GM12878 (cell line): ENCODE measurements around the gene UNC80. TPM values are rescaled to one million over a fixed set of nuclear protein-coding genes. Genes with fewer than 3 reads are reported as not detected.

Source experiments
- ATAC-seq: fragments of 200-7000 bp; cut with Tn5 transposase; 3 replicates; pipeline ENCODE4 v1.9.1; 2020; ENCODE audit warnings: mild to moderate bottlenecking, moderate library complexity
- BruUV-seq: library from RNA; stranded (reverse); fragments of 400-500 nt; replicated peaks from 2 replicates; lab custom pipeline; 2021; lab: Mats Ljungman, UMichigan
- CTCF ChIA-PET: fragments of 300-600 bp; sonication (Branson Sonifier 250); formaldehyde crosslinking; extraction: SDS; loops from one replicate; lab custom pipeline; 2021; ENCODE audit warnings: inconsistent platforms; lab: Yijun Ruan, JAX
- POLR2A ChIA-PET: fragments of 350-600 bp; formaldehyde crosslinking; extraction: SDS; loops from one replicate; lab custom pipeline; 2021; ENCODE audit warnings: inconsistent platforms; lab: Charles Lee
- RAD21 ChIA-PET: fragments of 300-600 bp; sonication (Branson Sonifier 250); formaldehyde crosslinking; loops from one replicate; lab custom pipeline; 2023; ENCODE audit warnings: antibody characterized with exemption; ENCODE audit not compliant: unreplicated experiment; lab: Charles Lee
- SMC1A ChIA-PET: fragments of 300-600 bp; sonication (Branson Sonifier 250); formaldehyde crosslinking; loops from one replicate; lab custom pipeline; 2023; ENCODE audit not compliant: unreplicated experiment, uncharacterized antibody; lab: Charles Lee
- DNase-seq: peaks from one replicate; pipeline ENCODE4 v3.0.0-alpha.2; 2011; ENCODE audit warnings: low read depth, low spot score
- FAIRE-seq: peaks from 3 replicates; lab custom pipeline; 2011; peaks lifted over from hg19 to GRCh38; lab: Jason Lieb, UNC
- H2AFZ ChIP-seq: 2 replicates; pipeline ENCODE4 v1.6.0; 2011; ENCODE audit warnings: low read depth, low read length, control low read depth; ENCODE audit not compliant: control insufficient read depth
- H3K27ac ChIP-seq: 2 replicates; pipeline ENCODE4 v1.5.1; 2011; ENCODE audit warnings: control low read depth; ENCODE audit not compliant: control insufficient read depth, insufficient read depth
- H3K27me3 ChIP-seq, 2 experiments: replicated peaks in 1 of 2; 2 replicates each; pipeline versions ENCODE4 v1.6.0 to v1.6.1; 2011; ENCODE audit warnings: low read length in 1 of 2; ENCODE audit not compliant: control insufficient read depth in 2 of 2, insufficient read depth in 2 of 2
- H3K36me3 ChIP-seq, 2 experiments: 2 replicates each; pipeline ENCODE4 v1.5.1; 2011; ENCODE audit warnings: low read length in 1 of 2; ENCODE audit not compliant: control insufficient read depth in 2 of 2, insufficient read depth in 2 of 2
- H3K4me1 ChIP-seq: 2 replicates; pipeline ENCODE4 v1.6.1; 2011; ENCODE audit warnings: mild to moderate bottlenecking, low read length, moderate library complexity, mixed read lengths; ENCODE audit not compliant: control insufficient read depth, insufficient read depth
- H3K4me2 ChIP-seq: 2 replicates; pipeline ENCODE4 v1.6.0; 2011; ENCODE audit warnings: control low read depth; ENCODE audit not compliant: control insufficient read depth, insufficient read depth
- H3K4me3 ChIP-seq: fragments of 200-600 bp; sonication (generic); 2 replicates; pipeline ENCODE4 v1.5.1; 2016
- H3K79me2 ChIP-seq: 2 replicates; pipeline ENCODE4 v1.6.0; 2011; ENCODE audit warnings: low read length; ENCODE audit not compliant: control insufficient read depth, insufficient read depth
- H3K9ac ChIP-seq: 2 replicates; pipeline ENCODE4 v1.8.0; 2011; ENCODE audit warnings: low read length, control low read depth, mixed read lengths; ENCODE audit not compliant: control insufficient read depth, insufficient read depth
- H3K9me3 ChIP-seq: replicated peaks from 3 replicates; pipeline ENCODE4 v1.5.1; 2011; ENCODE audit warnings: mild to moderate bottlenecking, low read length; ENCODE audit not compliant: control insufficient read depth, insufficient read depth
- H4K20me1 ChIP-seq: 2 replicates; pipeline ENCODE4 v1.6.0; 2011; ENCODE audit not compliant: control insufficient read depth, insufficient read depth
- E4F1 ChIP-seq: fragments of 450-650 bp; IDR thresholded peaks from 2 replicates; pipeline ENCODE4 v1.6.1; 2018; ENCODE audit warnings: borderline replicate concordance, mild to moderate bottlenecking; ENCODE audit not compliant: partially characterized antibody
- PKNOX1 ChIP-seq: fragments of 450-650 bp; IDR thresholded peaks from 2 replicates; pipeline ENCODE4 v1.6.1; 2016; ENCODE audit warnings: mild to moderate bottlenecking
- PRDM15 ChIP-seq: fragments of 450-650 bp; formaldehyde crosslinking; IDR thresholded peaks from 2 replicates; pipeline ENCODE4 v1.4.0; 2020; ENCODE audit warnings: mild to moderate bottlenecking, moderate library complexity
- RAD51 ChIP-seq: fragments of 450-650 bp; IDR thresholded peaks from 2 replicates; pipeline ENCODE4 v1.6.1; 2016; ENCODE audit warnings: moderate library complexity, mild to moderate bottlenecking, inconsistent platforms
- SPI1 ChIP-seq: IDR thresholded peaks from 2 replicates; pipeline ENCODE4 v1.6.1; 2011; ENCODE audit warnings: low read depth, mild to moderate bottlenecking, low read length, moderate library complexity, borderline replicate concordance; ENCODE audit not compliant: insufficient read depth
- ZNF687 ChIP-seq: fragments of 450-650 bp; IDR thresholded peaks from 2 replicates; pipeline ENCODE4 v1.6.1; 2017; ENCODE audit warnings: mild to moderate bottlenecking, moderate library complexity
- WGBS: methylation state at CpG from one replicate; pipeline ENCODE4 v1.1.6; 2016; ENCODE audit warnings: low lambda C conversion rate; ENCODE audit not compliant: insufficient replicate concordance, insufficient coverage; ENCODE audit errors: missing lambda C conversion rate; 5-methylcytosine and 5-hydroxymethylcytosine counted together
- in situ Hi-C: fragments of 300-500 bp; cut with MboI; formaldehyde crosslinking; loops from 9 replicates; pipeline ENCODE4 v1.14.3; 2018; ENCODE audit warnings: mixed read lengths
- intact Hi-C: fragments of 100-400 bp; cut with micrococcal nuclease; formaldehyde crosslinking; loops from one replicate; pipeline ENCODE4 v1.14.2; 2022; ENCODE audit not compliant: unreplicated experiment
- polyA plus RNA-seq, 11 experiments: library from polyadenylated mRNA; depleted of rRNA in 4 of 11; unstranded in 6 of 11; stranded (reverse) in 5 of 11; fragments of >200 nt; fragmentation: Nextera tagmentation in 4 of 11; fragmentation: Illumina TruSeq in 1 of 11; extraction: Ambion mirVana in 4 of 11; extraction: Trizol in 1 of 11; gene quantifications; 1 replicate in 1 of 11; 2 replicates in 10 of 11; pipeline versions ENCODE4 v1.2.1 to v1.2.3, GENCODE V29; 2011 to 2016; ENCODE audit warnings: inconsistent platforms in 2 of 11, missing spikeins in 2 of 11, low read depth in 1 of 11
- total RNA-seq, 4 experiments: library from RNA; depleted of rRNA in 3 of 4; stranded (reverse); fragments of >200 nt in 3 of 4; fragmentation: Illumina TruSeq in 1 of 4; extraction: Trizol in 1 of 4; gene quantifications; 2 replicates each; pipeline versions ENCODE4 v1.2.1 to v1.2.3, GENCODE V29; 2013 to 2021

The UNC80 gene
- total and polyA plus RNA-seq, 10 of the 15 experiments (the other 5 are each of a cell fraction or from before 2014, with no cell fraction given): not detected

- no peak for TF ChIP-seq PRDM15 (CRISPR knock-in tag)
Observed at GRCh38 chr2:210004881-210005280, 233.2 kb downstream of the UNC80 start (continued).

GRCh38 chr2:210007895-210008294 lies 236.3 kb downstream of the UNC80 start:
- ChIA-PET RAD21 (interaction anchor here (0.6 to 0.8 kb wide), 2 partner anchors 30 to 47 kb away, joined by 4 read pairs; no protein-coding TSS in a partner anchor), SMC1A (interaction anchor here (1.0 kb wide), 1 partner anchor 16 kb away, joined by 3 read pairs; no protein-coding TSS in a partner anchor), POLR2A (no interaction called here), CTCF (interaction anchor here (0.9 kb wide), 1 partner anchor 30 kb away, joined by 3 read pairs; no protein-coding TSS in a partner anchor)
- no peaks in the 10 kb centered on the region; the same call in 1 of the 2 replicates for H4K20me1 ChIP-seq
- H3K79me2 ChIP-seq: peaks cover 92% of the 10 kb centered on the region
- no TSS peak for BruUV-seq
- H3K9ac ChIP-seq: no peak overlapping the region
- H3K4me3 ChIP-seq: 0 out of 2 replicates have a peak overlapping the region, but pooled peaks have one; percentile 8
- H3K27ac ChIP-seq: no peak overlapping the region
- H3K4me1 ChIP-seq: peaks cover 4% of the 10 kb centered on the region; the same call in 1 of the 2 replicates
- DNase-seq (no peak), ATAC-seq (peak; percentile 18; the same call in 2 of the 3 replicates), FAIRE-seq (no peak)
- H3K4me2 ChIP-seq: peak overlapping the region; percentile 50
- in situ Hi-C loops: loop anchor here (10.0 kb wide), 1 partner anchor 157 kb away; no protein-coding TSS in a partner anchor
- TF ChIP-seq ZNF687: no peak
- peak; percentile 83 for TF ChIP-seq PKNOX1
- peak; percentile 55; the same call in 1 of the 2 replicates for TF ChIP-seq SPI1
- TF ChIP-seq RAD51: no peak
- TF ChIP-seq E4F1: no peak
- H3K36me3 ChIP-seq: peaks cover 0 to 24% of the 10 kb centered on the region in 2 experiments; a peak in 1 of 4 replicates
- no peak overlapping the region for H2AFZ ChIP-seq
- H3K27me3 ChIP-seq: no peaks in the 10 kb centered on the region
- no peaks in the 10 kb centered on the region for H3K9me3 ChIP-seq
- intact Hi-C loops: loop anchor here (10.0 kb wide), 1 partner anchor 467 kb away; the partner anchor contains the start of gene LANCL1
- WGBS: 49% methylated on average over 2 of the region's 2 CpGs
